Astrocyte (in vitro differentiated cells and primary cell): Measurements from ENCODE around the gene MEGF8. TPM values are rescaled to one million over a fixed set of nuclear protein-coding genes. Genes with fewer than 3 reads are reported as not detected.
A peak's percentile ranks its signal among the peaks of the same experiment; 100 is the strongest.
"Not testable (repeated sequence)": the region's sequence is repeated elsewhere in the genome, so short reads cannot be mapped to it uniquely, and the experiment has no call there.

ENCODE experiments used
- DNase-seq: peaks from one replicate; pipeline ENCODE4 v3.0.0-alpha.2; 2010; ENCODE audit warnings: low read depth
- FAIRE-seq: peaks from 2 replicates; lab custom pipeline; 2011; peaks lifted over from hg19 to GRCh38; lab: Jason Lieb, UNC
- H2AFZ ChIP-seq: 2 replicates; pipeline ENCODE4 v1.6.0; 2012; ENCODE audit warnings: low read depth, low read length, inconsistent platforms
- H3K27ac ChIP-seq: 2 replicates; pipeline ENCODE4 v1.5.1; 2011; ENCODE audit warnings: low read depth, low read length, inconsistent platforms
- H3K27me3 ChIP-seq: 2 replicates; pipeline ENCODE4 v1.6.0; 2011; ENCODE audit warnings: low read length, inconsistent platforms; ENCODE audit not compliant: insufficient read depth
- H3K36me3 ChIP-seq: 2 replicates; pipeline ENCODE4 v1.5.1; 2011; ENCODE audit warnings: low read length, inconsistent platforms; ENCODE audit not compliant: insufficient read depth
- H3K4me1 ChIP-seq: 2 replicates; pipeline ENCODE4 v1.5.1; 2011; ENCODE audit warnings: low read length, inconsistent platforms; ENCODE audit not compliant: insufficient read depth
- H3K4me2 ChIP-seq: 2 replicates; pipeline ENCODE4 v1.6.0; 2012; ENCODE audit warnings: low read length, inconsistent platforms
- H3K4me3 ChIP-seq: 2 replicates; pipeline ENCODE4 v1.5.1; 2011; ENCODE audit warnings: low read depth, mild to moderate bottlenecking, low read length, inconsistent platforms; ENCODE audit not compliant: insufficient read depth
- H3K79me2 ChIP-seq: 2 replicates; pipeline ENCODE4 v1.6.0; 2012; ENCODE audit warnings: mild to moderate bottlenecking, low read length, inconsistent platforms; ENCODE audit not compliant: insufficient read depth
- H3K9ac ChIP-seq: 2 replicates; pipeline ENCODE4 v1.6.0; 2012; ENCODE audit warnings: mild to moderate bottlenecking, low read length, inconsistent platforms
- H3K9me3 ChIP-seq: 2 replicates; pipeline ENCODE4 v1.5.1; 2012; ENCODE audit warnings: low read depth, mild to moderate bottlenecking, low read length, inconsistent platforms; ENCODE audit not compliant: insufficient read depth
- H4K20me1 ChIP-seq: 2 replicates; pipeline ENCODE4 v1.6.0; 2012; ENCODE audit warnings: low read length, inconsistent platforms; ENCODE audit not compliant: insufficient read depth
- H3K27ac Mint-ChIP-seq: one replicate; pipeline ENCODE4 v1.8.0; 2021; ENCODE audit warnings: mild to moderate bottlenecking, mixed read lengths; ENCODE audit not compliant: unreplicated experiment
- H3K27me3 Mint-ChIP-seq: one replicate; pipeline ENCODE4 v1.8.0; 2021; ENCODE audit warnings: low read depth, mixed read lengths; ENCODE audit not compliant: unreplicated experiment
- H3K36me3 Mint-ChIP-seq: one replicate; pipeline ENCODE4 v1.8.0; 2021; ENCODE audit warnings: low read depth, mixed read lengths; ENCODE audit not compliant: unreplicated experiment
- H3K4me1 Mint-ChIP-seq: one replicate; pipeline ENCODE4 v1.8.0; 2021; ENCODE audit warnings: low read depth, mixed read lengths; ENCODE audit not compliant: unreplicated experiment
- H3K4me3 Mint-ChIP-seq: one replicate; pipeline ENCODE4 v1.8.0; 2021; ENCODE audit warnings: mild to moderate bottlenecking, moderate library complexity, mixed read lengths; ENCODE audit not compliant: unreplicated experiment
- H3K9me3 Mint-ChIP-seq: one replicate; pipeline ENCODE4 v1.8.0; 2021; ENCODE audit warnings: mild to moderate bottlenecking, mixed read lengths; ENCODE audit not compliant: unreplicated experiment
- CTCF ChIP-seq: IDR thresholded peaks from 2 replicates; pipeline ENCODE4 v1.5.1; 2011; ENCODE audit warnings: low read depth, mild to moderate bottlenecking, inconsistent platforms, low read length, moderate library complexity; ENCODE audit not compliant: insufficient read depth
- EZH2 ChIP-seq: IDR thresholded peaks from 2 replicates; pipeline ENCODE4 v1.6.1; 2012; ENCODE audit warnings: mild to moderate bottlenecking, low read length, inconsistent platforms; ENCODE audit not compliant: insufficient read depth
- total RNA-seq: library from RNA; stranded (reverse); gene quantifications from 2 replicates; pipeline ENCODE4 v1.2.1, GENCODE V29; 2021

MEGF8 gene
- total RNA-seq, 1 donor from 2014 or later = 42.0 TPM

GRCh38 chr19:42335971-42336370, 10.5 kb downstream of the MEGF8 start:
- H3K9me3 ChIP-seq = no peaks in the 10 kb centered on the region
- no peaks in the 10 kb centered on the region for H3K4me1 Mint-ChIP-seq
- H3K9ac ChIP-seq = no peak overlapping the region
- DNase-seq (no peak), FAIRE-seq (no peak)
- H3K27me3 Mint-ChIP-seq = no peaks in the 10 kb centered on the region
- H3K4me3 Mint-ChIP-seq = no peak overlapping the region
- no peaks in the 10 kb centered on the region for H3K9me3 Mint-ChIP-seq
- no peak overlapping the region for H3K27ac Mint-ChIP-seq
- H3K4me3 ChIP-seq = no peak overlapping the region
- no peaks in the 10 kb centered on the region for H3K27me3 ChIP-seq
- H3K79me2 ChIP-seq = peaks cover 6% of the 10 kb centered on the region
- peaks cover 6% of the 10 kb centered on the region for H3K36me3 Mint-ChIP-seq
- no peaks in the 10 kb centered on the region for H3K36me3 ChIP-seq
- H3K4me2 ChIP-seq = no peak overlapping the region
- no peak overlapping the region for H2AFZ ChIP-seq
- H4K20me1 ChIP-seq = peaks cover 19% of the 10 kb centered on the region
- no peak for TF ChIP-seq EZH2
- no peak for TF ChIP-seq CTCF
- no peaks in the 10 kb centered on the region for H3K4me1 ChIP-seq
- no peak overlapping the region for H3K27ac ChIP-seq

GRCh38 chr19:42339126-42339860, 13.9 kb downstream of the MEGF8 start:
- not testable (repeated sequence) for H3K36me3 Mint-ChIP-seq, H3K4me1 Mint-ChIP-seq, H3K4me3 ChIP-seq, H3K4me3 Mint-ChIP-seq, H3K4me1 ChIP-seq, H3K9me3 ChIP-seq, H3K27me3 ChIP-seq, H3K4me2 ChIP-seq, DNase-seq, H3K36me3 ChIP-seq, H3K9ac ChIP-seq, H3K27me3 Mint-ChIP-seq, H2AFZ ChIP-seq, H3K9me3 Mint-ChIP-seq, H3K27ac ChIP-seq, H3K79me2 ChIP-seq, H4K20me1 ChIP-seq
- peak overlapping the region; percentile 11 for H3K27ac Mint-ChIP-seq
- FAIRE-seq = peak; percentile 47

GRCh38 chr19:42339922-42340321, 14.5 kb downstream of the MEGF8 start:
- not testable (repeated sequence) for H3K36me3 ChIP-seq, FAIRE-seq, H3K4me3 ChIP-seq, H3K9ac ChIP-seq, H3K9me3 ChIP-seq, H3K27ac ChIP-seq, H3K4me3 Mint-ChIP-seq, H3K36me3 Mint-ChIP-seq, H3K4me1 ChIP-seq, H3K27me3 Mint-ChIP-seq, H4K20me1 ChIP-seq, DNase-seq, H3K4me2 ChIP-seq, H3K79me2 ChIP-seq, H3K9me3 Mint-ChIP-seq, H3K27ac Mint-ChIP-seq, H3K4me1 Mint-ChIP-seq, H2AFZ ChIP-seq, H3K27me3 ChIP-seq
